ENCODE results near the gene LTBP1.
"Not testable (repeated sequence)": the region's sequence is repeated elsewhere in the genome, so short reads cannot be mapped to it uniquely, and the experiment has no call there.

LTBP1 gene

DNA sequence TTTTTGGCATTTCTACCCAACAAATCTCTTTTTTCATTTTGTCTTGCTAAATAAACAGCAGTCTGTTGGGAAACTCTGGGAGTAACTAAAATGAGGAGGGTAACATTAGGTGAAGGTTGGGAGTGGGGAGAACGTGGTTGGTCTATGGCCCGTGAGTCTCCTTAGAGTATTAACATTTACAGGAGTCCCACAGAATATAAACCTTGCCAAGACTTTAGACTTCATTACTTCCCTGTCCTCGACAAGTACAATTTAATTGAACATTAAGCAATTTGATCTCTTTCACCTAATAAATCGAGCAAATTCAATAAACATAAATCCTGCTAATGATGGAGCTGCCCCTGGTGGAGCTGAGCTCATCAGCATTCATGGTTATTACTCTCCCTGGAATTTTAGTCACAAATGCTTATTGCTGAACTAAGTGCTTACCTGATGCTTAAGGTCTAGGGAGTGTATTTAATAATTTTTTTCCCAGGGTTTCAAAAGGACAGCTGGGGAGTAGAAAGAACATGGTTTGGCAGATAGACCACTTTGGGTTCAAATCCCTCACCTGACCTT lies 434.6 kb downstream of the LTBP1 start:
- no peak for DNase-seq (ENCODE audit: low read depth)

GRCh38 chr2:33383855-33384598 lies 437.3 kb downstream of the LTBP1 start:
- DNase-seq (ENCODE audit: low read depth): no peak

DNA sequence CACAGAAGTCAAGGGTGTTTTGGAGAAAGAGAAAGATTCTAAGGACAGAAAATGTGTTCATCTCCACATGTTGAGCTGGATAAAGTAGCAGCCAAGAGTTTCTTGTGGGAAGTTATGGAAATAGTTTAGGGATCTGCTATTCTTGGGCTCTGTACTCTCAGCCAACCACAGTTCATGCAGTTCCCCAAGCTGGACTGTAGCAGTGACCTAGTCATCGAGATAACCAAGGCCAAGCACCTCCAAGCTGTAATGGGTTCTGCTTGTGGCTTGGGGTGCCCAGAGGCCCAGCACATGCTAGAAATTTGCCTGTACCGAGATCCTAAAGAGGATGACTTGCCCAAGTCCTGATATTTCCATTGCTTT lies 437.8 kb downstream of the LTBP1 start:
- DNase-seq (ENCODE audit: low read depth): no peak

GRCh38 chr2:33388996-33389395 lies 442.2 kb downstream of the LTBP1 start:
- no peak for DNase-seq (ENCODE audit: low read depth)

DNA sequence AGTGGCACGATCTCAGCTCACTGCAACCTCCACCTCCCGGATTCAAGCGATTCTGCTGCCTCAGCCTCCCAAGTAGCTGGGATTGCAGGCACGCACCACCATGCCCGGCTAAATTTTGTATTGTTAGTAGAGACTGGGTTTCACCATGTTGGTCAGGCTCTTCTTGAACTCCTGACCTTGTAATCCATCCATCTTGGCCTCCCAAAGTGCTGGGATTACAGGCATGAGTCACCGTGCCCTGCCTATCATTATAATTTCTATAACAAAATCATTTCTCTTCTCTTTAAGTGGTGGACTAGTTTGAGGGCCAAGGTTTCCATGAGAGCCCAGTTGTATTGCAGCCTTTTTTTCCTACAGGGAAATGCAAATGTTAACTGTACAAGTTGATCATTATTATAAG lies 442.9 kb downstream of the LTBP1 start:
- DNase-seq (ENCODE audit: low read depth): not testable (repeated sequence)

- no peak for DNase-seq (ENCODE audit: low read depth)
Observed at GRCh38 chr2:33391529-33392255, 444.9 kb downstream of the LTBP1 start.

- no peak for DNase-seq (ENCODE audit: low read depth)
Observed at GRCh38 chr2:33392366-33392765, 445.6 kb downstream of the LTBP1 start.

GRCh38 chr2:33395034-33395433 lies 448.3 kb downstream of the LTBP1 start:
- no peak for DNase-seq (ENCODE audit: low read depth)

GRCh38 chr2:33395655-33396249 lies 449.0 kb downstream of the LTBP1 start:
- no peak for DNase-seq (ENCODE audit: low read depth)

- DNase-seq (ENCODE audit: low read depth): no peak
Observed at GRCh38 chr2:33404321-33404720, 457.6 kb downstream of the LTBP1 start.

DNA sequence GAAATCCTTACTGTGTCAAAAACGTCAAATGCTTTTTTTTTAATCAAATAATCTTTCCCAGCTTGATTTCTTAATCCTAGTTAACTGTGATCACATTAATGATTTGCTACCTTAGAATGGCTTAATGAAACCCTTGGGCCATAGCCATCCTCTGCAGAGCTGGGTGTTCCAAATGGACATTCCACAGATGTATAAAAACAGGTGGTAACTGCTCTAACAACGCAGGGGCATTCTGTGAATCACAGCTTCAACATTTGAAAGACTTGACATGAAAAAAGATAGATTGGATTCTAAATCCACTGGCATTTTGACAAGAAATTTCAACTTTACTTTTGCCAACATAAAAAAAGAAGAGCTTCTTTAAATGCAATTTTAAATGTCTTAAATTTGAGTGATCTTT lies 459.9 kb downstream of the LTBP1 start:
- DNase-seq (ENCODE audit: low read depth): no peak

DNA sequence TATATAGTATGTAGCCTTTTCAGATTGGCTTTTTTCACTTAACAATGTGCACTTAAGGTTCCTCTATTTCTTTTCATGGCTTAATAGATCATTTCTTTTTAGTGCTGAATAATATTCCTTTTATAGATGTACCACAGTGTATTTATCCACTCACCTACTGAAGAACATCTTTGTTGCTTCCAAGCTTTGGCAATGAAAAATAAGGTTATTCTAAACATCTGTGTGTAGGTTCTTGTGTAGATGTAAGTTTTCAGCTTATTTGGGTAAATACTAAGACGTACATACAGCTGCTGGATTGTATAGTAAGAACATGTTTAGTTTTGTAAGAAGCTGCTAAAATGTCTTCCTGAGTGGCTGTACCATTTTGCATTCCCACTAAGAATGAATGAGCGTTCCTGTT lies 461.4 kb downstream of the LTBP1 start:
- no peak for DNase-seq (ENCODE audit: low read depth)

DNA sequence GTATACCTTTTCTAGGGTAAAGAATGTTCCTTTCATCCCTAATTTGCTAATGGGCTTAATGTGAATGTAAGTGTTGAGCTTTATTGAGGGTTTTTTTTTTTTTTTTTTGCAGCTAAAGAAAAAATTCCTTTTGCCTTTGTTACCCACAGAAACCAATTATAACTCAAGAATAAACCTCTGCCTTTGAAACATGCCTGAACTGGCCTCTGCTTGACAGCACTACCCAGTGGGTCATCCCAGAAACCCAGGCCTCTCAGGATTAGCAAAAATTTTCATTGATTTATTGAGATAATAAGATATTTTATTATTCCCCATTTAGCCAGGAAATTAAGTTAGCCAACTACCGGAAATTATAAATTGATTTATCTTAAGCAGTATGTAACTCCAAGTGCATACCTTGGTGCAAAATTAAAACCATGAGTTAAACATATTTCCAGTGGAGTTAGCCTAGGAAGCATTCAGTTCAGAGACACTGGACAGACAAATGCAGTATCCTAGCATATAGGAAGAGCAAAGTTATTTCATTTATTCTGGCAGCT lies 462.7 kb downstream of the LTBP1 start:
- no peak for DNase-seq (ENCODE audit: low read depth)

- peak; percentile 29 for DNase-seq (ENCODE audit: low read depth)
Observed at GRCh38 chr2:33411765-33412164, 465.0 kb downstream of the LTBP1 start.

DNA sequence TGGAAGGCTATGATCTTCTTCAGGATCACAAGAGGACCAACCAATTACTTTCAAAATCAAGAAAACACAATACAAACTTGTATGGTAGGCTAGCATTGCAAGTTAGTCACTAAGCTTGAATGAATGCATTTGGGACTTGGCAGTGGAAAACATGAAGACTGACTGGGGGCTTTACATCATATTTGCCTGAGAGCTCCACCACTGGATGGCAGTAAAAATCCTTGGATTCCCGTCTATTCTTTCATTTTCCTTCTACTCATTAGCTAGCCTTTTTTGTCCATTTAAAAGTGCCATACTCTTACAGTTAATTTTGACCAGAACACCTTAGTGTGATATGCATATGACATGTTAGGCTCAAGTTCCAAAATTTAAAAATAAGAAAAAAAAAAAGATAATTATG lies 466.2 kb downstream of the LTBP1 start:
- no peak for DNase-seq (ENCODE audit: low read depth)

GRCh38 chr2:33419581-33420200 lies 472.9 kb downstream of the LTBP1 start:
- DNase-seq (ENCODE audit: low read depth): no peak

DNA sequence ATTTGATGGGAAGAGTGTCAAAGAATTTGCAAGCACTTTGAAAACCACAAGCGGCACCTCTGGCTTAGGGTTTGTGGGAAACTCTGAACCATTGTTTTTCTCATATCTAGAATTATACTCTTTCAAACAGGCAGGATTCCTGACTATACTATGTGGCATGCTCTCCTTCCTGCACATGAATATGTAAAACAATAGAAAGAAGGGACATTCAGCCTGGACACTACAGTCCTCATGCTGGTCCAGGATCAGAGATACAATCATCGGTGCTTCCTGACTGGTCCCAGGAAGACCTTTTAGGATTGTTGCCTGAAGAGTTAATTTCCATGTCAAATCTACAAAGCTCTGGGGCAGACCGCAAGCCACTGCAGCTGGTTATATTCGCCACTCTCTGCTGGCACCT lies 474.0 kb downstream of the LTBP1 start:
- DNase-seq (ENCODE audit: low read depth): no peak

DNA sequence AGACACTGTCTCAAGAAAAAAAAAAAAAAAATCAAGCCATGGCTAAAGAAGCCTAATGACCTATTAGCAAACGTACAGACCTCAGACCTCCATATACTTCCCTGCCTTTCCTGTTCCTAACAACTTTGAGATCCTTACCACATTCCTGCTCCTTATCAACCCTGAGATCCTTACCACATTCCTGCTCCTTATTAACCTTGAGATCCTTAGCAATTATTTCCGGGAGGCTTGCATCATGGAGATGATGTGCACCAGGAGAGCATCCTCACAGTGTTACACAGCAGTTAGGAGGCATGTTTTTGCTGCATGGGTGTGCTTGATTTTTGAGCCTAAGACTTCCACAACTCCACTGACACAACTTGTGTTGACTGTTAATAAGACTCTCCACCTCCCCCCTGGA lies 475.1 kb downstream of the LTBP1 start:
- DNase-seq (ENCODE audit: low read depth): no peak

DNA sequence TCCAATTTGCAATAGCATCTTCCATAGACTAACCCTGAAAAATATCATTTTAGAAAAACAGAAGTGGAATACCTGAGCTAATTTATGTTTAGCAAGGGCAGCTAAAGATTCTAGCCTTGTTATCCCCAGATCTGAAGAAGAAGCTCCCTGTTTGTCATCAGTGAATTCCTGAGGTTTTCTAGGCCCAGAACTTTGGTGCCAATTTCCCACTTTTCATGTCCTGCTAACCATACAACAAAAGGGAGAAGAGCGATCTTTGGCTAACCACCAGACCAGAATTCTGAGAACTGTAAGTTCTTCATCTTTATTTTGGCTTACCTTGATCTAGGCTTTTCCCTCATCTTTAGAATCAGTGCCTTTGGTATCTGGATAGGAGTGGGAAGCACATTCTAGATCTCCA lies 478.4 kb downstream of the LTBP1 start:
- no peak for DNase-seq (ENCODE audit: low read depth)

GRCh38 chr2:33425586-33426031 lies 478.9 kb downstream of the LTBP1 start:
- no peak for DNase-seq (ENCODE audit: low read depth)

DNA sequence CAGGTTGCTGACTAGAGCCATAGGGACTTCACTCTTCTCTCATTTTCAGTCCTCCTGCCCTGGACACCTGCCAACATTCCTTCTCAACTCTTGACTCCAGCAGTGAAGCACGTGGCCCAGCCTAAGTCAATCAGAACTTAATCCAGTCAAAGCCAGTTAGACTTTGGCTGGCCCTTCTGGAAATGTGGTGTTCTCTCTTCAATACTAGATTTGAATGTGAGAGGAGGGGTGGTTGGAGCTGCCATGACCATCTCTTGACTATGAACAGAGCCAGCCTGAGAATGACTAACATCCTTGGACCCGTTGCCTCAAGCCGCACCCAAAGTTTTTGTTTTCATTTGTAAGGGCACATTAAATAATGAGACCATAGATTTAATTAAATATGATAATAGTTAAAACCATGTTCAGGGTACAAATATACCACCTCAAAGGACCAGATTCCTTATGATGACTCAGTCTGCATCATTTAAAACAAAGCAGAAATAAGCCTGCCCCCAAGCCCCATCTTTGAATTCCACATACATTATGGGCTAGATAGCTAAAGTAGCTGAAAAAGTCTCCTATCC lies 480.0 kb downstream of the LTBP1 start:
- DNase-seq (ENCODE audit: low read depth): peak; percentile 59

DNA sequence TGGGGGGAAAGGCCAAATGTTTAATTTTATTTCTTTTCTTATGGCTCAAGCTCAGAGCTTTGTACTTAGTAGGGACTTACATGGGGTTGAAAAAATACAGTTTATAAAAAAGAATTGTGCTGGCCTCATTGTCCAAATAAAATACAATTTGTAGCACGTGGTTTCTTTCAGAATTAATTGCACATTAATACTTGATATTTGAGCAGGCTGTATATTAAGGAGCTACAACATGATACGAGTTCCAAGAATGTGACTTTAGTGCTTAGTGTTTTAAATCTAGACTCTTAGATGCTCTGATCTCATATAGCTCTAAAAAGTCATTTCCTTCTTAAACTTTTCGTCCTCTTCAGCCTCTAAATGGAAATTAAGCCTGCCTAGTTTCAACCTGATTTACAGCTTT lies 483.3 kb downstream of the LTBP1 start:
- DNase-seq (ENCODE audit: low read depth): no peak
